PC-9 (cell line): ENCODE measurements around the gene DOCK1.

Experiments used
- EZH2 ChIP-seq: fragments of 200-600 bp; sonication (generic); IDR thresholded peaks from 2 replicates; pipeline ENCODE4 v1.8.0; 2017; ENCODE audit warnings: antibody characterized with exemption, low read depth
- TF ChIP-seq, protein P1 (sequence below): fragments of 200-600 bp; sonication (generic); conservative IDR thresholded peaks from 2 replicates; pipeline ENCODE4 v1.6.1; 2017; ENCODE audit warnings: mixed run types, antibody characterized with exemption, mild to moderate bottlenecking, moderate library complexity

DNA sequence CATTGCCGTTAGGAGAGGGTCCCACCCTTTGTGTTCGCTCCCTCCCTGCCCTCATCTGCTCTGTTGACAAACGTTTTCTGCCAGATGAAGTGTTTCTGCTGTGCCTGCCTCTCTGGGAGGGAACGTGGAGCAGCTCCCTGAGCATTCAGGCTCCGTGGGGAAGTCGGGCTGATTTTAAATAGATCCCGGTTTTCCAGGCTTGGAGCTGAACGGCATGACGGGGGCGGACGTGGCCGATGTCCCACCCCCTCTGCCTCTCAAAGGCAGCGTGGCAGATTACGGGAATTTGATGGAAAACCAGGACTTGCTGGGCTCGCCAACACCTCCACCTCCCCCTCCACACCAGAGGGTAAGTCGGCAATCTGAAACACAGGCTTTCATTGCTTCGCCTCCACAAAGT lies 542.0 kb downstream of the DOCK1 start:
- TF ChIP-seq, protein P1, sequence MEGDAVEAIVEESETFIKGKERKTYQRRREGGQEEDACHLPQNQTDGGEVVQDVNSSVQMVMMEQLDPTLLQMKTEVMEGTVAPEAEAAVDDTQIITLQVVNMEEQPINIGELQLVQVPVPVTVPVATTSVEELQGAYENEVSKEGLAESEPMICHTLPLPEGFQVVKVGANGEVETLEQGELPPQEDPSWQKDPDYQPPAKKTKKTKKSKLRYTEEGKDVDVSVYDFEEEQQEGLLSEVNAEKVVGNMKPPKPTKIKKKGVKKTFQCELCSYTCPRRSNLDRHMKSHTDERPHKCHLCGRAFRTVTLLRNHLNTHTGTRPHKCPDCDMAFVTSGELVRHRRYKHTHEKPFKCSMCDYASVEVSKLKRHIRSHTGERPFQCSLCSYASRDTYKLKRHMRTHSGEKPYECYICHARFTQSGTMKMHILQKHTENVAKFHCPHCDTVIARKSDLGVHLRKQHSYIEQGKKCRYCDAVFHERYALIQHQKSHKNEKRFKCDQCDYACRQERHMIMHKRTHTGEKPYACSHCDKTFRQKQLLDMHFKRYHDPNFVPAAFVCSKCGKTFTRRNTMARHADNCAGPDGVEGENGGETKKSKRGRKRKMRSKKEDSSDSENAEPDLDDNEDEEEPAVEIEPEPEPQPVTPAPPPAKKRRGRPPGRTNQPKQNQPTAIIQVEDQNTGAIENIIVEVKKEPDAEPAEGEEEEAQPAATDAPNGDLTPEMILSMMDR: no peak
- no peak for TF ChIP-seq EZH2
